ENCODE measurements around the gene SNORC. TPM values are rescaled to one million over a fixed set of nuclear protein-coding genes. Genes with fewer than 3 reads are reported as not detected.

SNORC gene
- total RNA-seq, 2 donors from 2014 or later = 1.7 to 8.0 TPM

GRCh38 chr2:232871418-232871834 lies 1.4 kb downstream of the SNORC start:
- intact Hi-C loops (cut with DNase I) = no loop called here
- DNase-seq (ENCODE audit: low spot score) = no peak
- WGBS = 84% methylated on average over 15 of the region's 15 CpGs
- TF ChIP-seq CTCF (IDR thresholded peaks at IDR 0.05) (no peak), POLR2A (IDR thresholded peaks at IDR 0.05) (no peak), POLR2AphosphoS5 (IDR thresholded peaks at IDR 0.05) (no peak)
- H3K4me1 ChIP-seq (replicated peaks) = no peaks in the 10 kb centered on the region
- H3K9me3 ChIP-seq = no peaks in the 10 kb centered on the region
- no peak overlapping the region for H3K4me3 ChIP-seq
- no peaks in the 10 kb centered on the region for H3K36me3 ChIP-seq
- no peaks in the 10 kb centered on the region for H3K27me3 ChIP-seq (replicated peaks; ENCODE audit: insufficient read depth)
- H3K27ac ChIP-seq = no peak overlapping the region

- Histone ChIP-seq H3K4me3 (no peak overlapping the region), H3K36me3 (no peaks in the 10 kb centered on the region), H3K27ac (no peak overlapping the region), H3K4me1 (replicated peaks) (no peaks in the 10 kb centered on the region), H3K27me3 (replicated peaks; ENCODE audit: insufficient read depth) (no peaks in the 10 kb centered on the region), H3K9me3 (no peaks in the 10 kb centered on the region)
- intact Hi-C loops (cut with DNase I) = no loop called here
- no peak for DNase-seq (ENCODE audit: low spot score)
- no peak for TF ChIP-seq CTCF (IDR thresholded peaks at IDR 0.05)
- TF ChIP-seq POLR2A (IDR thresholded peaks at IDR 0.05) = no peak
- TF ChIP-seq POLR2AphosphoS5 (IDR thresholded peaks at IDR 0.05) = no peak
- WGBS = 81% methylated on average over 22 of the region's 22 CpGs
Measured at GRCh38 chr2:232871835-232872736, 2.0 kb downstream of the SNORC start.

GRCh38 chr2:232872826-232873225 lies 2.8 kb downstream of the SNORC start:
- no peak overlapping the region for H3K4me3 ChIP-seq
- TF ChIP-seq CTCF (IDR thresholded peaks at IDR 0.05) (no peak), POLR2A (IDR thresholded peaks at IDR 0.05) (no peak), POLR2AphosphoS5 (IDR thresholded peaks at IDR 0.05) (no peak)
- no peaks in the 10 kb centered on the region for H3K27me3 ChIP-seq (replicated peaks; ENCODE audit: insufficient read depth)
- H3K4me1 ChIP-seq (replicated peaks) = no peaks in the 10 kb centered on the region
- DNase-seq (ENCODE audit: low spot score) = no peak
- H3K9me3 ChIP-seq = no peaks in the 10 kb centered on the region
- H3K27ac ChIP-seq = no peak overlapping the region
- H3K36me3 ChIP-seq = no peaks in the 10 kb centered on the region
- intact Hi-C loops (cut with DNase I) = no loop called here
- WGBS = 88% methylated on average over 9 of the region's 9 CpGs

- intact Hi-C loops (cut with DNase I) = no loop called here
- Histone ChIP-seq H3K27me3 (replicated peaks; ENCODE audit: insufficient read depth) (no peaks in the 10 kb centered on the region), H3K9me3 (no peaks in the 10 kb centered on the region), H3K27ac (no peak overlapping the region), H3K4me1 (replicated peaks) (no peaks in the 10 kb centered on the region), H3K4me3 (no peak overlapping the region), H3K36me3 (no peaks in the 10 kb centered on the region)
- no peak for DNase-seq (ENCODE audit: low spot score)
- WGBS = 89% methylated on average over 14 of the region's 14 CpGs
- no peak for TF ChIP-seq POLR2AphosphoS5 (IDR thresholded peaks at IDR 0.05)
- no peak for TF ChIP-seq CTCF (IDR thresholded peaks at IDR 0.05)
- TF ChIP-seq POLR2A (IDR thresholded peaks at IDR 0.05) = no peak
Measured at GRCh38 chr2:232873292-232873908, 3.3 kb downstream of the SNORC start.

Data from prostate gland (tissue), 2 donors.